ENCODE data around the gene PERP.

PERP gene

GRCh38 chr6:138113588-138114210 lies 6.5 kb upstream of the PERP start:
- no peak for TF ChIP-seq ZFX (IDR thresholded peaks at IDR 0.05; ENCODE audit: borderline replicate concordance)
- TF ChIP-seq, protein P1, sequence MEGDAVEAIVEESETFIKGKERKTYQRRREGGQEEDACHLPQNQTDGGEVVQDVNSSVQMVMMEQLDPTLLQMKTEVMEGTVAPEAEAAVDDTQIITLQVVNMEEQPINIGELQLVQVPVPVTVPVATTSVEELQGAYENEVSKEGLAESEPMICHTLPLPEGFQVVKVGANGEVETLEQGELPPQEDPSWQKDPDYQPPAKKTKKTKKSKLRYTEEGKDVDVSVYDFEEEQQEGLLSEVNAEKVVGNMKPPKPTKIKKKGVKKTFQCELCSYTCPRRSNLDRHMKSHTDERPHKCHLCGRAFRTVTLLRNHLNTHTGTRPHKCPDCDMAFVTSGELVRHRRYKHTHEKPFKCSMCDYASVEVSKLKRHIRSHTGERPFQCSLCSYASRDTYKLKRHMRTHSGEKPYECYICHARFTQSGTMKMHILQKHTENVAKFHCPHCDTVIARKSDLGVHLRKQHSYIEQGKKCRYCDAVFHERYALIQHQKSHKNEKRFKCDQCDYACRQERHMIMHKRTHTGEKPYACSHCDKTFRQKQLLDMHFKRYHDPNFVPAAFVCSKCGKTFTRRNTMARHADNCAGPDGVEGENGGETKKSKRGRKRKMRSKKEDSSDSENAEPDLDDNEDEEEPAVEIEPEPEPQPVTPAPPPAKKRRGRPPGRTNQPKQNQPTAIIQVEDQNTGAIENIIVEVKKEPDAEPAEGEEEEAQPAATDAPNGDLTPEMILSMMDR (IDR thresholded peaks at IDR 0.05) = no peak
- H3K27ac ChIP-seq = no peak overlapping the region; the same call in 1 of the 2 replicates

GRCh38 chr6:138110229-138110628 lies 3.0 kb upstream of the PERP start:
- TF ChIP-seq ZFX (IDR thresholded peaks at IDR 0.05; ENCODE audit: borderline replicate concordance) = no peak
- TF ChIP-seq, protein P1 (IDR thresholded peaks at IDR 0.05) = no peak
- peak overlapping the region; percentile 18; the same call in 1 of the 2 replicates for H3K27ac ChIP-seq

DNA sequence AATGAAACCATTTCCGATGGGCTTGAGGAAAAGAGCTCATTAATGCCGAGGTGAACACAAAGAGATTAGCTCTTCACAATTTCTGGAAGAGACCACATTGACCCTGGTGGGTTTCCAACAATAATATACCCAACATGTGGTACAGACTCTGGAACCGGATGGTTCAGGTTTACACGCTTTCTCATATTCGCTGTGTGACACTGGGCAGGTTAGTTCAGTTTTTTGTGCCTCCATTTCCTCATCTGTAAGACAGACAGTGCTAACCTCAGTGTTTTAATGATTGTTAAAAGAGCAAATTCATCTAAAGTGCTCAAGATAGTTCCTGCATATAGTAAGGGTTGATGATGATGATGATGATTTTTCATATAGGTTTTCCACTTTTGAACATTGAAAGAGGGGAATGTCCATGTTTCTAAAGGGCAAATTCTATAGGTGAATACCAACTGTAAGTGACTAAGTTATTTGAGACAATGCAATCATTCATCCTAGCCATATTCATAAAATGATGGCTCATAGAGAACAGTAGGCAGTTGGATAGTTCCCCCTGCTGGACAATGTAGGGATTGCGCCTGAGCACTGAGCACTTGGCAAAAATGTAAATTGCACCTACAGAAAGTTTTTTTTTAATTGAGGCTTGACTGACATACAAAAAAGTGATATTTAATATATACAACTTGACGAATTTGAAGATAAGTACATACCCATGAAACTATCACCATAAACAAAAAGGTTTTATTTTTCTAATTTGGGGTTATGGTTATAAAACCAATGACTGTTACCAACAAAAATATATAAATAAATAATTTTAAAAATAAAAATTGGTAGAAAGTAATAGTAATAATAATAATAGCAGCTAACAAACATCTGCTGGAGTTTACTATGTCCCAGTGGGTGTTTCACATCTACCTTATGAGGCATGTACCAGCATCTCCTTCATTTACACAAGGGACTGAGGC lies 2.1 kb upstream of the PERP start:
- TF ChIP-seq, protein P1 (IDR thresholded peaks at IDR 0.05) = peak; percentile 94
- TF ChIP-seq ZFX (IDR thresholded peaks at IDR 0.05; ENCODE audit: borderline replicate concordance) = no peak
- peak overlapping the region; percentile 94 for H3K27ac ChIP-seq

DNA sequence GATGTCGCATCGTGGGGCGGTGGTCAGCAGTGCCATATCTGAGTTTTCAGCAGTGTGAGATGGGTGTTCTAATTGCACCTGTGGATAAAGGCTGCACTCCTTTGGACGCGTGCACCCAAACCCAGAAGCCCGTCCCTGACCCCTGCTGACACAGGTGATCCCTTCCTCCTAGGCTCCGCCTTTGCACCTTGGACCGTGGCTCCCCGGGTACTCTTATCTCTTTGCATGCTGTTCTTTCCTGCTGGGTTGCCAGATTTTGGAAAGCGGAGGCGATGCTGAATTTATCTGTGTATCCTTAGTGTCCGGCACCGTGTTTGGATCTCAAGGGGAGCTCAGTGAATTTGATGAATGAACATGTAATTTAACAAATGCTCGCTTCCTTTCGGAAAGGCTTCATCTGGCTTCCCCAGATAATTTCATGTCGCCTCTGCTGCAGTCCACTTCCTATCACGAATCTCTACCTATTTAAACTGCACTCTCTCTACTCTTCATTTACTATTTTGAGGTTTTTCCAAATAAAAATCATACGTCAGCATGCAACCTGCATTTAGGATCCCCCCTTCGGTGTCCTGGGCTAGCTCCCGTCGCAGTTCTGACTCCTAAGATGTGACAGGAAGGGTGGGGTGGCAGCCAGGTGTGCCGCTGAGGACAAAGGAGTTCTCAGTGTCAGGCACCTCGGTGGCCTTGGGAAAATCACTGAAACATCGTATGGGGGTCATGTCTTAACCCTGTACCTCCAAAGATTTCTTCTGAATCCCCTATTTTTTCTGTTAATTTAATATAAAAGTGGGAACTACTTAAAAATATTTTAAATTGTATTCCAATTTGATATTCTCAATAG lies 753 bp upstream of the PERP start:
- H3K27ac ChIP-seq = peak overlapping the region; percentile 94
- no peak for TF ChIP-seq ZFX (IDR thresholded peaks at IDR 0.05; ENCODE audit: borderline replicate concordance)
- TF ChIP-seq, protein P1 (IDR thresholded peaks at IDR 0.05) = no peak; the same call in none of the 2 replicates

GRCh38 chr6:138106665-138107077 lies 548 bp downstream of the PERP start:
- H3K27ac ChIP-seq = peak overlapping the region; percentile 94

DNA sequence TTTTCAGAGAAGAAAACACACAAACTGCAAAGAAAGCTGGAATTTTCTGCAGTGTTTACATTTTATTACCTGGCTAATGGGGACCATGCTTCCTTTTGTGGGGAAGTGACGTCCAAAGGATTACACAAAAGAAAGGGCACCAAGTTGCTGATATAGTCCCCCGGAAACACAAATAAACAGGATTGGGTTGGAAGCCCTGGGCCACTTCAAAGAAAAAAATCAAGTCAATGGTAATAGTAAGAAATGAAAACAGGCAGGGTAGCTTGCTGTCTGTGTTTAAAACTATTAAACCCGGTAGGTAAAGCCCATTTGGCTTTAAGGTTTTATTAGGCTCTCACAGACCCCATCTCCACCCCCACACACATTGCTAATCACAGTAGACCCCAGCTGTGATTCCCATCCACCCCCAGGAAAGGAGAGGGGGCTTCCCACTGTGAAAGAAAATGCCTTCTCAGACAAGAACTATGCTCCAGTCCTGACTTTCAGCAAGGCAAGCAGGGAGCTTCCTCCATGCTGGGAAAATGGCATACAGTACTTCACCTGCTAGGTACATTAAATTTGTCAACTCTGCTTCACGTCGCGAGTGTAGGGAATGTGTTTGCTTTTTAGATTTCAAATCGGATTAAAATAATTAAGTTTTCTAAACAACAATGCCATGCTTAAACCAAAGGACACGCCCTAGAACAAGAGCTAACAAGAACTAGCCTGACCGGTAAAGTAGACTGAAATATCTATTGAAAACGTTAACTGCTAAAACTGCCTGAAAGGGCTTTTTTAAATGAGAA lies 1.1 kb downstream of the PERP start:
- H3K27ac ChIP-seq = peak overlapping the region; percentile 94
- TF ChIP-seq ZFX (IDR thresholded peaks at IDR 0.05; ENCODE audit: borderline replicate concordance) = no peak
- TF ChIP-seq, protein P1 (IDR thresholded peaks at IDR 0.05) = no peak

More at GRCh38 chr6:138106665-138107077, 548 bp downstream of the PERP start:
- TF ChIP-seq, protein P1 (IDR thresholded peaks at IDR 0.05) = no peak
- no peak for TF ChIP-seq ZFX (IDR thresholded peaks at IDR 0.05; ENCODE audit: borderline replicate concordance)
